BJ (cell line): ENCODE measurements around the gene PPP4R2. TPM values are rescaled to one million over a fixed set of nuclear protein-coding genes. Genes with fewer than 3 reads are reported as not detected.
"Not testable (repeated sequence)": the region's sequence is repeated elsewhere in the genome, so short reads cannot be mapped to it uniquely, and the experiment has no call there.

Experiments used
- CTCF ChIA-PET: fragments of 350-600 bp; formaldehyde crosslinking; extraction: SDS; loops from one replicate; lab custom pipeline; 2021; ENCODE audit warnings: antibody characterized with exemption, inconsistent platforms; lab: Yijun Ruan, JAX
- POLR2A ChIA-PET: fragments of 300-600 bp; sonication (Branson Sonifier 250); formaldehyde crosslinking; extraction: SDS; loops from one replicate; lab custom pipeline; 2021; ENCODE audit warnings: antibody characterized with exemption; lab: Charles Lee
- DNase-seq: peaks from one replicate; pipeline ENCODE4 v3.0.0-alpha.2; 2011; ENCODE audit warnings: low read depth
- H3K27me3 ChIP-seq: 2 replicates; pipeline ENCODE4 v1.6.0; 2011; ENCODE audit warnings: low read length; ENCODE audit not compliant: control insufficient read depth, insufficient read depth
- H3K36me3 ChIP-seq: 2 replicates; pipeline ENCODE4 v1.5.1; 2011; ENCODE audit warnings: low read length; ENCODE audit not compliant: control insufficient read depth, insufficient read depth
- H3K4me3 ChIP-seq: 2 replicates; pipeline ENCODE4 v1.5.1; 2011; ENCODE audit warnings: low read depth, mild to moderate bottlenecking, control low read depth, low read length
- polyA plus RNA-seq: library from polyadenylated mRNA; depleted of rRNA; stranded (reverse); fragments of >200 nt; gene quantifications from 2 replicates; pipeline ENCODE4 v1.2.3, GENCODE V29; 2011
- TF ChIP-seq, protein P1 (sequence below): IDR thresholded peaks from 2 replicates; pipeline ENCODE4 v1.5.1; 2011; ENCODE audit warnings: low read depth, mild to moderate bottlenecking, control low read depth, inconsistent platforms, low read length, moderate library complexity; ENCODE audit not compliant: insufficient read depth

Gene PPP4R2
- polyA plus RNA-seq, 1 experiment, result 9.8 TPM

DNA sequence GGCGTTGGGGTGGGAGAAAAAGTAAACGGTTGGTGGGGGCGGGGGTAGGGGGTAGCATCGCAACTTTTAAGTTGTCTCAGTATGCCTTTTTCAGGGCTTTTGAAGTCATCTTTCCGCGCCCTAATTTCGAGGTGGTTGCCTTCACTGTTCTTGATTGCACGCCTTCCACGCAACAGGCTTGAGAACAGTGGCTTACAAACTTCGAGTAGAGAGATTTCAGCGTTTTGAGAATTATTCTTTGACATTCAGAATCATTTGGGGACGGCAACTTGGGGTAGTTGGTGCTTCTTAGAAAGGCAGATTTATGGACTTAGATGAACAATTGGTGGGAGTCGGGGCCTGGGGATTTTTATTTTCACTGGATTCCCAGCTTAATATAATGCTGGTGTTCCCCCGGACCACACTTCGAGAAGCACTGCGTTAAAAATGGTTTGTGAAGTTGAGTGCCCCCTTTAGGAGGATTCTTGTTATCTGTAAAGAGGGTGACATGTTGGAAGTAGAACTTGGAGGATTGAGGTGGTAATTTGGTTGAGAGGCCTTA is 880 bp downstream of the PPP4R2 start:
- peak overlapping the region; percentile 95 for H3K4me3 ChIP-seq
- H3K36me3 ChIP-seq, result peaks cover 2% of the 10 kb centered on the region; the same call in 1 of the 2 replicates
- POLR2A ChIA-PET, result no interaction called here
- CTCF ChIA-PET, result interaction anchor here (0.7 to 1.6 kb wide), 5 partner anchors 57 to 147 kb away, joined by 3 to 6 read pairs (median 3); partner anchors contain the start of gene GXYLT2
- no peak for DNase-seq
- no peaks in the 10 kb centered on the region for H3K27me3 ChIP-seq
- TF ChIP-seq, protein P1, sequence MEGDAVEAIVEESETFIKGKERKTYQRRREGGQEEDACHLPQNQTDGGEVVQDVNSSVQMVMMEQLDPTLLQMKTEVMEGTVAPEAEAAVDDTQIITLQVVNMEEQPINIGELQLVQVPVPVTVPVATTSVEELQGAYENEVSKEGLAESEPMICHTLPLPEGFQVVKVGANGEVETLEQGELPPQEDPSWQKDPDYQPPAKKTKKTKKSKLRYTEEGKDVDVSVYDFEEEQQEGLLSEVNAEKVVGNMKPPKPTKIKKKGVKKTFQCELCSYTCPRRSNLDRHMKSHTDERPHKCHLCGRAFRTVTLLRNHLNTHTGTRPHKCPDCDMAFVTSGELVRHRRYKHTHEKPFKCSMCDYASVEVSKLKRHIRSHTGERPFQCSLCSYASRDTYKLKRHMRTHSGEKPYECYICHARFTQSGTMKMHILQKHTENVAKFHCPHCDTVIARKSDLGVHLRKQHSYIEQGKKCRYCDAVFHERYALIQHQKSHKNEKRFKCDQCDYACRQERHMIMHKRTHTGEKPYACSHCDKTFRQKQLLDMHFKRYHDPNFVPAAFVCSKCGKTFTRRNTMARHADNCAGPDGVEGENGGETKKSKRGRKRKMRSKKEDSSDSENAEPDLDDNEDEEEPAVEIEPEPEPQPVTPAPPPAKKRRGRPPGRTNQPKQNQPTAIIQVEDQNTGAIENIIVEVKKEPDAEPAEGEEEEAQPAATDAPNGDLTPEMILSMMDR, result peak; percentile 62

DNA sequence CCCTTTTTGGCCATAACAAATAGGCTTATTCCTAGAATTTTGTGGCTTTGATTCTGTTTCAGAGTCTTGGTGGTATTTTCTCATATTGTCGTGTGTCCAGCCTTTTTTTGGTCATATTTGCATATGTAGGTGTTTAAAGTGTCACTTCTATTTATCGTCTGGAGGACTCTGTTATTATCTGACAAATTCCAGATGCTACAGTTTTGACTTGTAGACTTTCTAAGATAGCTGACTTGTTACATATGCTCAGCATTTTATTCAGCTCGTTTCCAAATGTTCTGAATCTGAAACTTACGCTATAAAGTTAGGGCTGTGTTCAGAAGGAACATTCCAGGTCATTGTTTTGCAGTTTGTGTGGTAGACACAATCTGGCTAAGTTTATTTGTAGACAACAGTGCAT is 1.9 kb downstream of the PPP4R2 start:
- Histone ChIP-seq H3K4me3 (peak overlapping the region; percentile 95), H3K36me3 (peaks cover 2% of the 10 kb centered on the region; the same call in 1 of the 2 replicates), H3K27me3 (no peaks in the 10 kb centered on the region)
- no peak for DNase-seq
- TF ChIP-seq, protein P1, result no peak
- CTCF ChIA-PET, result interaction anchor here (0.6 to 2.1 kb wide), 2 partner anchors 50 to 58 kb away, joined by 3 to 6 read pairs; no protein-coding TSS in a partner anchor
- POLR2A ChIA-PET, result interaction anchor here (0.6 kb wide), 2 partner anchors 133 to 1146 kb away, joined by 3 to 5 read pairs; no protein-coding TSS in a partner anchor

GRCh38 chr3:72999951-73000350 is 3.3 kb downstream of the PPP4R2 start:
- no peak for DNase-seq
- TF ChIP-seq, protein P1, result no peak
- Histone ChIP-seq H3K4me3 (peak overlapping the region; percentile 2; the same call in 1 of the 2 replicates), H3K36me3 (peaks cover 2% of the 10 kb centered on the region), H3K27me3 (no peaks in the 10 kb centered on the region)
- ChIA-PET CTCF (interaction anchor here (0.6 to 2.1 kb wide), 3 partner anchors 14 to 56 kb away, joined by 3 to 6 read pairs (median 4); no protein-coding TSS in a partner anchor), POLR2A (no interaction called here)

DNA sequence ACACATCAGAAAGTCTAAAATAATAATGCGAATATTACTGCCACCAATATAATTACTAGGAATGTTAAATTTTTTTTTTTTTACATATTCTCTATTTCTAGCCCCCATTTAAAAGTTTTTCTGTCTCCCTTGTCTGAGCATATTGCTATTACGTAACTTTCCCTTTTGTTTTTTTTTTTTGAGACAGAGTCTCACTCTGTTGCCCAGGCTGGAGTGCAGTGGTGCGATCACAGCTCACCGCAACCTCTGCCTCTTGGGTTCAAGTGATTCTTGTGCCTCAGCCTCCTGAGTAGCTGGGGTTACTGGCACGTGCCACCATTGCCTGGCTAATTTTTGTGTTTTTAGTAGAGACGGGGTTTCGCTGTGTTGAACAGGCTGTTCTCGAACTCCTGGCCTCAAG is 6.4 kb downstream of the PPP4R2 start:
- POLR2A ChIA-PET, result not testable (repeated sequence)

DNA sequence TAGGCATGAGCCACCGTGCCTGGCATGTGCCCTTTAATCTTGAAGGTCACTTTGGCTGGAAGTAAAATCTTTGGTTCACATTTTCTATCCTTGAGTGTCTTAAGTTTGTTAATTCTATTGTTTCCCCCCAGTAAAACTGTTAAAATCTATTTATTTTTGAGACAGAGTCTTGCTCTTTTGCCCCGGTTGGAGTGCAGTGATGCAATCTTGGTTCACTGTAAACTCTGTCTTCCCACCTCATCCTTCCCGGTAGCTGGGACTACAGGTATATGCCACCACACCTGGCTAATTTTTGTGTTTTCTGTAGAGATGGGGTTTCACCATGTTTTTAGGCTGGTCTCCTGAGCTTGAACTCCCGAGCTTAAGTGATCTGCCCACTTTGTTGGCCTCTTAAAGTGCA is 7.7 kb downstream of the PPP4R2 start:
- ChIA-PET POLR2A (no interaction called here), CTCF (no interaction called here)
- no peak for DNase-seq
- no peaks in the 10 kb centered on the region for H3K27me3 ChIP-seq
- TF ChIP-seq, protein P1, result no peak
- no peak overlapping the region for H3K4me3 ChIP-seq
- peaks cover 4% of the 10 kb centered on the region for H3K36me3 ChIP-seq

More for the DNA sequence above, 6.4 kb downstream of the PPP4R2 start:
- H3K4me3 ChIP-seq, H3K36me3 ChIP-seq, H3K27me3 ChIP-seq, DNase-seq, CTCF ChIA-PET: not testable (repeated sequence)
